Suprapubic skin (tissue), 4 donors: Measurements from ENCODE around the gene PCDH15.

Experiments used
- EP300 ChIP-seq: sonication (generic); formaldehyde crosslinking; IDR thresholded peaks from one replicate; pipeline ENCODE4 v1.6.1; 2017; ENCODE audit warnings: antibody characterized with exemption
- POLR2A ChIP-seq, 2 donors: fragments of 450-650 bp; IDR thresholded peaks; one replicate each; pipeline ENCODE4 v1.6.1; 2017; ENCODE audit warnings: antibody characterized with exemption in 2 of 2, mild to moderate bottlenecking in 2 of 2, moderate library complexity in 2 of 2
- POLR2AphosphoS5 ChIP-seq, 3 donors: sonication (generic); formaldehyde crosslinking; IDR thresholded peaks; one replicate each; pipeline ENCODE4 v1.6.1; 2017; ENCODE audit warnings: antibody characterized with exemption in 3 of 3
- TF ChIP-seq, protein P1 (sequence below), 2 donors: fragments of 200-600 bp in 1 of 2; fragments of 450-650 bp in 1 of 2; sonication (generic) in 1 of 2; IDR thresholded peaks; one replicate each; pipeline ENCODE4 v1.5.1; 2016 to 2019; ENCODE audit warnings: antibody characterized with exemption in 2 of 2, mild to moderate bottlenecking in 1 of 2, moderate library complexity in 1 of 2

GRCh38 chr10:54666192-54666591 lies 134.8 kb downstream of the PCDH15 start:
- TF ChIP-seq, protein P1, sequence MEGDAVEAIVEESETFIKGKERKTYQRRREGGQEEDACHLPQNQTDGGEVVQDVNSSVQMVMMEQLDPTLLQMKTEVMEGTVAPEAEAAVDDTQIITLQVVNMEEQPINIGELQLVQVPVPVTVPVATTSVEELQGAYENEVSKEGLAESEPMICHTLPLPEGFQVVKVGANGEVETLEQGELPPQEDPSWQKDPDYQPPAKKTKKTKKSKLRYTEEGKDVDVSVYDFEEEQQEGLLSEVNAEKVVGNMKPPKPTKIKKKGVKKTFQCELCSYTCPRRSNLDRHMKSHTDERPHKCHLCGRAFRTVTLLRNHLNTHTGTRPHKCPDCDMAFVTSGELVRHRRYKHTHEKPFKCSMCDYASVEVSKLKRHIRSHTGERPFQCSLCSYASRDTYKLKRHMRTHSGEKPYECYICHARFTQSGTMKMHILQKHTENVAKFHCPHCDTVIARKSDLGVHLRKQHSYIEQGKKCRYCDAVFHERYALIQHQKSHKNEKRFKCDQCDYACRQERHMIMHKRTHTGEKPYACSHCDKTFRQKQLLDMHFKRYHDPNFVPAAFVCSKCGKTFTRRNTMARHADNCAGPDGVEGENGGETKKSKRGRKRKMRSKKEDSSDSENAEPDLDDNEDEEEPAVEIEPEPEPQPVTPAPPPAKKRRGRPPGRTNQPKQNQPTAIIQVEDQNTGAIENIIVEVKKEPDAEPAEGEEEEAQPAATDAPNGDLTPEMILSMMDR (IDR thresholded peaks at IDR 0.05) = no peak
- no peak for TF ChIP-seq POLR2AphosphoS5 (IDR thresholded peaks at IDR 0.05)
- no peak for TF ChIP-seq POLR2A (IDR thresholded peaks at IDR 0.05)
- TF ChIP-seq EP300 = no peak
